Activated naive CD8-positive, alpha-beta T cell treated with anti-CD3 and anti-CD28 coated beads, Interleukin-2, amount 10 ng/mL, durations not matched to agents 7 days and 5 days (primary cell): ENCODE measurements around the gene CALML4. TPM values are rescaled to one million over a fixed set of nuclear protein-coding genes. Genes with fewer than 3 reads are reported as not detected.
"Not testable (repeated sequence)": the region's sequence is repeated elsewhere in the genome, so short reads cannot be mapped to it uniquely, and the experiment has no call there.

Experiments
- ATAC-seq: fragments of 150-1000 bp; cut with Tn5 transposase; one replicate; pipeline ENCODE4 v1.10.0; 2021; ENCODE audit warnings: low read depth, moderate library complexity
- POLR2A ChIA-PET: fragments of 350-600 bp; sonication (Branson Sonifier 250); formaldehyde crosslinking; loops from one replicate; lab custom pipeline; 2021; ENCODE audit warnings: antibody characterized with exemption; lab: Charles Lee
- DNase-seq: peaks from one replicate; pipeline ENCODE4 v3.0.0; 2021
- H3K27ac Mint-ChIP-seq: one replicate; pipeline ENCODE4 v1.8.0; 2022; ENCODE audit warnings: mild to moderate bottlenecking, mixed read lengths
- H3K27me3 Mint-ChIP-seq: one replicate; pipeline ENCODE4 v1.8.0; 2022; ENCODE audit warnings: mild to moderate bottlenecking, moderate library complexity, mixed read lengths
- H3K36me3 Mint-ChIP-seq: one replicate; pipeline ENCODE4 v1.8.0; 2021; ENCODE audit warnings: mild to moderate bottlenecking, mixed read lengths
- H3K4me1 Mint-ChIP-seq: one replicate; pipeline ENCODE4 v1.8.0; 2021; ENCODE audit warnings: mixed read lengths
- H3K4me3 Mint-ChIP-seq: one replicate; pipeline ENCODE4 v1.8.0; 2022; ENCODE audit warnings: mild to moderate bottlenecking, moderate library complexity, mixed read lengths
- H3K9me3 Mint-ChIP-seq: one replicate; pipeline ENCODE4 v1.8.0; 2021; ENCODE audit warnings: mixed read lengths
- total RNA-seq, 2 experiments: library from RNA; stranded (reverse); gene quantifications; one replicate each; pipeline ENCODE4 v1.2.3, GENCODE V29; 2021

Gene CALML4
- total RNA-seq, 2 experiments from 2014 or later: 10.3 to 12.2 TPM

GRCh38 chr15:68220967-68221366, 15.8 kb upstream of the CALML4 start:
- Mint-ChIP-seq H3K4me1 (peaks cover 21% of the 10 kb centered on the region), H3K27ac (no peak overlapping the region), H3K36me3 (peaks cover 11% of the 10 kb centered on the region), H3K4me3 (no peak overlapping the region), H3K9me3 (no peaks in the 10 kb centered on the region), H3K27me3 (no peaks in the 10 kb centered on the region)
- ATAC-seq: no peak
- POLR2A ChIA-PET: no interaction called here
- no peak for DNase-seq

GRCh38 chr15:68220489-68220888, 15.4 kb upstream of the CALML4 start:
- no peak for DNase-seq
- Mint-ChIP-seq H3K4me1 (peaks cover 18% of the 10 kb centered on the region), H3K27ac (no peak overlapping the region), H3K36me3 (peaks cover 11% of the 10 kb centered on the region), H3K27me3 (no peaks in the 10 kb centered on the region), H3K4me3 (no peak overlapping the region), H3K9me3 (no peaks in the 10 kb centered on the region)
- POLR2A ChIA-PET: no interaction called here
- ATAC-seq: no peak

- H3K4me1 Mint-ChIP-seq: peaks cover 6% of the 10 kb centered on the region
- POLR2A ChIA-PET: interaction anchor here (1.0 kb wide), 2 partner anchors 8 to 9 kb away, joined by 3 to 4 read pairs; no protein-coding TSS in a partner anchor
- DNase-seq: no peak
- no peaks in the 10 kb centered on the region for H3K27me3 Mint-ChIP-seq
- H3K27ac Mint-ChIP-seq: no peak overlapping the region
- no peak overlapping the region for H3K4me3 Mint-ChIP-seq
- H3K9me3 Mint-ChIP-seq: no peaks in the 10 kb centered on the region
- H3K36me3 Mint-ChIP-seq: peaks cover 11% of the 10 kb centered on the region
- no peak for ATAC-seq
These were observed 14.0 kb upstream of the CALML4 start for GRCh38 chr15:68218847-68219798.

GRCh38 chr15:68218331-68218730, 13.2 kb upstream of the CALML4 start:
- no peak for DNase-seq
- no peak for ATAC-seq
- peaks cover 11% of the 10 kb centered on the region for H3K36me3 Mint-ChIP-seq
- H3K27me3 Mint-ChIP-seq: no peaks in the 10 kb centered on the region
- POLR2A ChIA-PET: interaction anchor here (1.0 kb wide), 1 partner anchor 9 kb away, joined by 3 read pairs; no protein-coding TSS in a partner anchor
- H3K4me3 Mint-ChIP-seq: no peak overlapping the region
- H3K9me3 Mint-ChIP-seq: no peaks in the 10 kb centered on the region
- no peak overlapping the region for H3K27ac Mint-ChIP-seq
- H3K4me1 Mint-ChIP-seq: peaks cover 5% of the 10 kb centered on the region

- H3K9me3 Mint-ChIP-seq: no peaks in the 10 kb centered on the region
- no peak overlapping the region for H3K4me3 Mint-ChIP-seq
- DNase-seq (no peak), ATAC-seq (no peak)
- POLR2A ChIA-PET: no interaction called here
- no peaks in the 10 kb centered on the region for H3K27me3 Mint-ChIP-seq
- H3K36me3 Mint-ChIP-seq: peaks cover 3% of the 10 kb centered on the region
- H3K27ac Mint-ChIP-seq: no peak overlapping the region
- no peaks in the 10 kb centered on the region for H3K4me1 Mint-ChIP-seq
These were observed 12.2 kb upstream of the CALML4 start for GRCh38 chr15:68217341-68217740.

- no peak for DNase-seq
- H3K36me3 Mint-ChIP-seq: peaks cover 3% of the 10 kb centered on the region
- no peaks in the 10 kb centered on the region for H3K27me3 Mint-ChIP-seq
- POLR2A ChIA-PET: no interaction called here
- ATAC-seq: no peak
- H3K4me1 Mint-ChIP-seq: peaks cover 4% of the 10 kb centered on the region
- no peak overlapping the region for H3K4me3 Mint-ChIP-seq
- H3K27ac Mint-ChIP-seq: no peak overlapping the region
- H3K9me3 Mint-ChIP-seq: no peaks in the 10 kb centered on the region
These were observed 9.7 kb upstream of the CALML4 start for GRCh38 chr15:68214838-68215254.

GRCh38 chr15:68213991-68214837, 9.1 kb upstream of the CALML4 start:
- peaks cover 10% of the 10 kb centered on the region for H3K4me1 Mint-ChIP-seq
- H3K36me3 Mint-ChIP-seq: peaks cover 3% of the 10 kb centered on the region
- H3K27me3 Mint-ChIP-seq: no peaks in the 10 kb centered on the region
- H3K4me3 Mint-ChIP-seq: no peak overlapping the region
- DNase-seq (no peak), ATAC-seq (no peak)
- no peak overlapping the region for H3K27ac Mint-ChIP-seq
- H3K9me3 Mint-ChIP-seq: no peaks in the 10 kb centered on the region
- POLR2A ChIA-PET: no interaction called here

GRCh38 chr15:68213491-68213845, 8.3 kb upstream of the CALML4 start:
- H3K4me3 Mint-ChIP-seq, POLR2A ChIA-PET, H3K36me3 Mint-ChIP-seq, H3K9me3 Mint-ChIP-seq, H3K27me3 Mint-ChIP-seq, H3K27ac Mint-ChIP-seq, DNase-seq, ATAC-seq: not testable (repeated sequence)
- peaks cover 16% of the 10 kb centered on the region for H3K4me1 Mint-ChIP-seq

- Mint-ChIP-seq H3K36me3 (peaks cover 3% of the 10 kb centered on the region), H3K27ac (no peak overlapping the region), H3K4me3 (no peak overlapping the region), H3K9me3 (no peaks in the 10 kb centered on the region), H3K27me3 (no peaks in the 10 kb centered on the region), H3K4me1 (peaks cover 20% of the 10 kb centered on the region)
- no peak for DNase-seq
- no peak for ATAC-seq
- POLR2A ChIA-PET: interaction anchor here (0.5 kb wide), 1 partner anchor 18 kb away, joined by 3 read pairs; the partner anchor contains the start of gene CLN6
These were observed 6.7 kb upstream of the CALML4 start for GRCh38 chr15:68211656-68212320.

GRCh38 chr15:68210821-68211655, 5.9 kb upstream of the CALML4 start:
- no peaks in the 10 kb centered on the region for H3K9me3 Mint-ChIP-seq
- peaks cover 3% of the 10 kb centered on the region for H3K36me3 Mint-ChIP-seq
- DNase-seq: peak; percentile 76
- peaks cover 21% of the 10 kb centered on the region for H3K4me1 Mint-ChIP-seq
- no peak overlapping the region for H3K4me3 Mint-ChIP-seq
- H3K27me3 Mint-ChIP-seq: no peaks in the 10 kb centered on the region
- H3K27ac Mint-ChIP-seq: no peak overlapping the region
- POLR2A ChIA-PET: interaction anchor here (0.5 to 1.3 kb wide), 2 partner anchors 14 to 19 kb away, joined by 3 read pairs; partner anchors contain the start of gene CLN6
- ATAC-seq: peak; percentile 31

- POLR2A ChIA-PET: interaction anchor here (1.3 kb wide), 1 partner anchor 14 kb away, joined by 3 read pairs; no protein-coding TSS in a partner anchor
- no peaks in the 10 kb centered on the region for H3K9me3 Mint-ChIP-seq
- DNase-seq (no peak), ATAC-seq (no peak)
- peaks cover 21% of the 10 kb centered on the region for H3K4me1 Mint-ChIP-seq
- peaks cover 3% of the 10 kb centered on the region for H3K36me3 Mint-ChIP-seq
- H3K4me3 Mint-ChIP-seq: no peak overlapping the region
- H3K27ac Mint-ChIP-seq: peak overlapping the region; percentile 86
- no peaks in the 10 kb centered on the region for H3K27me3 Mint-ChIP-seq
These were observed 5.3 kb upstream of the CALML4 start for GRCh38 chr15:68210409-68210756.

GRCh38 chr15:68209735-68210408, 4.7 kb upstream of the CALML4 start:
- Mint-ChIP-seq H3K4me1 (peaks cover 21% of the 10 kb centered on the region), H3K4me3 (peak overlapping the region; percentile 55), H3K9me3 (no peaks in the 10 kb centered on the region), H3K36me3 (peaks cover 3% of the 10 kb centered on the region), H3K27ac (peak overlapping the region; percentile 86), H3K27me3 (no peaks in the 10 kb centered on the region)
- DNase-seq: no peak
- ATAC-seq: peak; percentile 69
- POLR2A ChIA-PET: interaction anchor here (1.3 kb wide), 1 partner anchor 15 kb away, joined by 3 read pairs; no protein-coding TSS in a partner anchor
